HG03469 (cell line): Measurements from ENCODE around the gene CST3.
"Not testable (repeated sequence)": the region's sequence is repeated elsewhere in the genome, so short reads cannot be mapped to it uniquely, and the experiment has no call there.

Experiments used
- ATAC-seq: cut with Tn5 transposase; IDR thresholded peaks from one replicate; pipeline ENCODE4 v1.9.1; 2021; ENCODE audit warnings: mild to moderate bottlenecking, moderate library complexity, moderate number of reproducible peaks; ENCODE audit not compliant: unreplicated experiment

The CST3 gene

DNA sequence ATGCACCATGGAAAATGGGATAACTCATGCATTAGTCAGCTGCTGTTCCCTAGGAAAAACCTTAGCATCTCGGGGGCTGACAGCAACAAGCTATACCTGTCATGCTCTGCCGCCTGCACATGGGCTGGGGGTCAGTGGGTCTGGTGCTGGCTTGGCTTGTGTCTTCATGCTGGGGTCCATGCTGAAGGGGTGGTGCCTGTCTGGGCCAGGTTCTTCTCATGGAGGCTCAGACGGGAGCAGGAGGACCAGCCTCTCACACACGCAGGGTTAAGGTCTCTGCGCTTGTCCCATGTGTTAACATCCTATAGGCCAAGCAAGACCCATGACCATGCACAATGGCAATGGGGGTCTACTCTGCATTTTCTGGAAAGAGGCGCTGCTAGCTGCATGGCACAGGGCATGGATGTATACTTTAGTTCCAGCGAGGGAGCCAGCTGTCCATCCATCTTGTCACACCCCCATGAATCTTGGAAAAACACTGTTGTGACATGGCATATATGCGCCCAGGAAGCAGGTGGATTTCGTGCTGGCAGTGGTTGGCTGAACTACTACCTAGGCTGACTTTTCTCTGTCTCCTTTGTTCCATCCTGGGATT, 24.6 kb upstream of the CST3 start:
- ATAC-seq = no peak

DNA sequence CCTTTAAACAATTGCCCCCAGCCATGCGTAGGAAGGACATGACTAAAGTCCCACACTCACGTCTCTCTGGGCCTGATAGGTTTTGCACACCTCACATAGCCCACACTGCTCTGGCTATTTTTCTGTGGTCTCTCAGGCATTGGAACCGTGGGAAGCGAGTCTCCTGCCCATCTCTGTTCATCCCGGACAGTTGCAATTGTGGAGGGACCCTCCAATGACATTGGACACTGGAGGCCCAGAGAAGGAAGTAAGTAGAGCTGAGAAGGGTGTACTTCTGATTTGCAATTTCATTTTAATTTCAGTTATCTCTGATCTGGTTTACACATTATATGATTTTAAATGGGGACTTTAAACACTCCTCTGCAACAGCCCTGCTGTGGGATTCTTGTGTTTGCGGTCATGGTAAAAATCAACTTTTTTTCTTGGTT, 23.3 kb upstream of the CST3 start:
- ATAC-seq = no peak

DNA sequence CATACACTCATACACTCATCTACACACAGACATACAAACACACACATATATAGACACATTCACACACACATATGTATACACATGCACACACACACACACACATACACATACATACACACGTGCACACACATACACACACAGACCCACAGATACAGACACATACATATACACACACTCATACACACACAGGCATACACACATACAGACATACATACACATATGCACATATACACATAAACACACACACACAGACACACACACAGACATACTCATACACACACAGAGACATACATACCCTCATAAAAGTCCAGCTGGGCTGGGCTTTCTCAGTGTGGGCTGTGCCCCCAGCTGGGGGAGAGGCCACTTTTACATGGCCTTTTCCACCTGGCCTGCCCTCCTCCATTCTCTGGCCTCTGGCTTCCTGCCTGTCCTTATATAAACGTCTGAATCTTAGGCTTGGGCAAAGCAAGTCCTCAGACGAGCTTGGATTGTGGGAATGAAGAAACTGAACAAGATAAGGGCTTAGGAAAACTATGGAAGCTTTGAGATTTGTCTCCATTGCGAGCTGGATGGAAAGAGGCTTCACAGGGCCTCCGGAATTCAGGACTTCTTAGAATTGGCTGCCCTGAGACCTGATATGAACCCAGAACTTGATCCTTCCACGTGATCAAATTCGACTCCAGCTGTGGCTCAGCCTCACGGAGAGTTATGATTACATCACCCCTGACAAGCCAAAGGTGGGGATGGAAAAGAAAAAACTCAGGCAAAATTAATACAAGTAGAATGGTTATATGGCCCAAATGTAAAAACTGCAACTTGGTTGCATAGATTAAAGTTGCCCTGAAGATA, 22.5 kb upstream of the CST3 start:
- ATAC-seq = no peak

DNA sequence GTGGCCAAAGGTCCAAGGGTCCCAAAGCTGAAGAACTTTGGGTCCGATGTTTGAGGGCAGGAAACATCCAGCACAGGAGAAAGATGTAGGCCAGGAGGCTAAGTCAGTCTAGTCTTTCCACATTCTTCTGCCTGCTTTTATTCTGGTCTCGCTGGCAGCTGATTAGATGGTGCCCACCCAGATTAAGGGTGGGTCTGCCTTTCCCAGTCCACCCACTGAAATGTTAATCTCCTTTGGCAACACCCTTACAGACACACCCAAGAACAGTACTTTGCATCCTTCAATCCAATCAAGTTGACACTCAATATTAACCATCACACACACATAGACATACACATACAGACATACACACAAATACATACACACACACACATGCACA, 21.8 kb upstream of the CST3 start:
- not testable (repeated sequence) for ATAC-seq

DNA sequence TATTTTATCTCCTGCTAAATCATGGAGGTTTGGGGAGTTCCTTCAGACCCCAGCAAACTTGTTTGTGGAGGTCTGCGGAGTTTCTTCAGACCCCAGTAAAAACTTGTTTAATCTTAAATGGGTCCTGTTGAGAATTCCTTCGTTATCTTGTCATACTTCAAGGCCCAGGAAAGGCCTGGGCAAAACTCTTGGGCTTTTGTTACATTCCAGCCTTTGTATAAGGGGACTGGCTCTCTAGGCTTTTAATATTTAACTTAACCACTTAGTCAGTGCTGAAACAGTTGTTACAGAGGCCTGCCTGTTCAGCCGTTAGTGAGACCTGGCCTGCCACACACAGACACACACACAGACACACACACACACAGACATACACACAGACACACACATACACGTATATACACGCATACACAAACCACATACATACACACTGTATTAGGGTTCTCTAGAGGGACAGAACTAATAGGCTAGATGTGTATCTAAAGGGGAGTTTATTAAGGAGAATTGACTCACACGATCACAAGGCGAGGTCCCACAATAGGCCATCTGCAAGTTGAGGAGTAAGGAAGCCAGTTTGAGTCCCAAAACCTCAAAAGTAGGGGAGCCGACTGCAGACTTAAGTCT, 21.3 kb upstream of the CST3 start:
- ATAC-seq = no peak

DNA sequence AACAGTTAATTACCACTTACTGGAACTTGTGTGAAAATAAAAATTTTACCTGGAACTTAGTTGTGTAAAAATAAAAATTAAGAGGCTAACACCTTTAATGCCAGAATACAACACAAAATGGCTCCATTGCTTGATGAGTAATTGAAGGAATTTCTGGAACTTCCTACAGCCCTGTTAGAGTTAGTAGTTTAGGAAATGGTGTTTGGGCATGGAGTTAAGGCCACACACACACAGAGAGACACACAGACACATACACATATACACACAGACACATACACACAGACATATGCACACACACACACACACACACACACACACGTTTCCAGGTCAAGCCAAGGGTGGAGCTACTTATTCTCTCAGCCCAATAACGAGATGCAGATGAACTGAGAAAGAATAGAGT, 20.6 kb upstream of the CST3 start:
- ATAC-seq = no peak

DNA sequence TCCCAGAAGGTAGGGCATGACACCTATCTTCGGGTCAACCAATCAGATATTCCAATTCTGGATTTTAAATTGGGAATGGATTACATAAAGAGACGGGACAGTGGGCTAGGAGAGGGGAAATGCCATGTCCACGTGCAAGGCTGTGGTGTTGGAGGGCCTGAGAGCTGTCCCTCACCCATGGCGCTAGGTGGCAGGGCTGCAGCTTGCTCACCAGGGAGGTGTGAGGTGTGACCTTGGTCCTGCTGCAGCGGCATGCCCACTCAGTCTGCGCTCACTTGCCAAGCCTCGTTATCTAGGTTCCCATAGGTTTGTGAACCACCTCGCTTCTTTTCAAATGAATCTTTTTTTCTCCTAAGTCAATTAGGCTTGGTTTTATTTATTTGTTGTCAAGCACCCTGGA, 19.4 kb upstream of the CST3 start:
- no peak for ATAC-seq

DNA sequence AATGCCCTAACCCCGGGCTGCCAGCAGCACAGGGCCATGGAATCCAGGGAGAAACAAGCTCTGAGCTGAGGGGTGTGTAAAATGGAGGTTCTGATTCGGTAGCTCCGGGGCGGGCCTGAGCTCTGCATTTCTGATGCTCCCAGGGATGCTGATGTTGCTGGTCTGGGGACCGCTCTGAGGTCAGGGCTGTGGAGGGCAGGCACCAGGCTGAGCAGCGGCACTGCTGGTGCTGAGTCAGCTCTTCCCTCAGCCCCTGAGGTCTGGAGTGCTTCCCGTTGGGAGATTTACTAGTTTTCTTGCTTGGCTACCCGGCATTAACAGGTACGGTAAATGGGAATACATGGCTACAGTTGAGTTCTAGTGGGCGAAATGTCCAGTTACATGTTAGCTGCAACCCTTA, 18.6 kb upstream of the CST3 start:
- no peak for ATAC-seq

DNA sequence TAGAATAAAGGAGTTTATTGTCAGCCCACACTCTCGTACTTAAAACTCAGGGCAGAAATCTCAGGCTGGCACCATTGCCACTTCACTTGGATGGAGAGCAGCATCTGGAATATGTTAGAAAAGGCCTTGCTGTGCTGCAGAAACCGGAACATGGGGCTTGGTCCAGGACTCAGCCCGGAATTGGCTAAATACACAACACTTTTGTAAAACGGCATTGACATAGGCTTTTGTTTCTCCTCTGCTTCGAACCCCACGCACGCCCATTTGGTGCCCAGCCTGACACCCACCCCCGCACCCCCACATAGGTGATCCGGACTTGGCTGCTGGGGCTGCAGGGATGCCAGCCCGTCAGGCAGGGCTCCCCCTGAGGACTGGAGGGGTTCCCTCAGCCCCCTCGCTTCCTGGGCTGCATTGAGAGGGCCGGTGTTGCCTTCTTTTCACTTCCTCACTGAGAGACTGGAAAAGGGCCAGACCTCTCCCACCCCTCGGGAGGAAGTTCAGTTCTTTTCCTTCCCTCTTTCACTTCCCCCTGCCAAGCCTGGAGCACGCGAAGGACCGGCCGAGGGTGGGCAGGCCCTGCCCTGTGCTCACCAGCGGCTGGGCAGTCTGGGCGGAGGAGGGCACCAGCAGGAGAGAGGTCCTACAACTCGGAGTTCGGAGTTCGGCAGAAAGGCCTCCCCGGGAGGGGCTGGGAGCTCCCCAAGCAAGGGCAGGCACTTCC, 17.9 kb upstream of the CST3 start:
- ATAC-seq = no peak

DNA sequence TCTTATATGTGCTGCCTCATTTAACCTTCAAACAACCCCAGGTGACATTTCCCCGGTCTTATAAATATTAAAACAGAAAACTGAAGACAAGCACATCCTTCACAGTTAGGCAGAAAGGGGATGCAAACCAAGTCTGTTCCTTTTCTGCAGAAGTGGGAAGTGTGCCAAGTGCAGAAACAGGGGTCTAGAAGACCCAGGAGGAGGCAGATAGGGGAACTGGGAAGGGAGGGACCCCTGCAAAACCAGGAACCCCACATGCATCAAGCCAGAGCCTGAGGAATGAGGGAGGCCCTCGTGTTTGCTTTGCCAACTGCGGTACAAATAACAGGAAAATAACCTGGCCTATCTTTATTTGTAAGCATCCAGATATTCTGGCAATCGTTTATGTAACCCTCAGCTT, 17.0 kb upstream of the CST3 start:
- no peak for ATAC-seq

DNA sequence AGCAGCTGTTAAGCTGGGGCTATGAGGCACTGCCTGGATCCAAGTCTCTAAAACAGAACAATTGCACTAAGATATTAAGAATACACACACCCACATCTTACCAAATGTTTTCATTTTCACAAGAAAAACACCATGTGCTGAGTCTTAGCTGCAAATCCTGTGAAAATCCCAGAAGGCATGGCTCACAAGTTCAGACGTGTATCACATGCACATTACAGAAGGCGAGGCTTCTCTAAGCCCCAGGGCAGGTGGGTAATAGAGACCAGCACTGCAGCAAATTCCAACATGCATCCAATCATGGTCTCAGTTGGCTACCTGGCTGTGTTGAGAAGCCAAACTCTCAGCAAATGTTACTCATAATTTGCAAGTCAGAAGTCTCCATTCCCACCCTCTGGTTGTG, 16.2 kb upstream of the CST3 start:
- ATAC-seq = no peak

DNA sequence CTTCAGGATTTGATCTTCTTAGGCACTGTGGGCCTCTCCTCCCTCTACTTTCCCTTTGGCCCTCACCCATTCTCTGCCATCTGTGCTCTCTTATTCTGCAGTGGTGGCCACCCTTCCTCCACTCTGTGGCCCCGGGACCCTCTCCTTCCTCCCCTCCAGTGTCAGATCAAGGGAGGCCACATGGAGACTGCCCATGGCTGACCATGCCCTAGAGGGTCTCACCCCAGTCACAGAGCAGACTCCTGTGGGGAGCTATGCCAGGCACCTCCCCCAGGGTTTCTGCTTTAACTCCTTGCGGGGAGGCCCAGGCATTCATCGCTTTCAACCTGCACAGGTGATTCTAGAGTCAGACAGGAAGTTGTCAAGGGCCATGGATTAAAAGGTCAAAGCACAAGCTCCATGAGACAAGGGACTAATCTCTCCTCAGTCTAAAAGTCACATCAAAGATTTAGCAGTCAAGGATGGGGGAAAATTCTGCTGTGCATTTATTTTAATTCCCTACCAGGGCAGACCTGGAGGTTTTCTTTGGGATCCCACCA, 15.7 kb upstream of the CST3 start:
- no peak for ATAC-seq

DNA sequence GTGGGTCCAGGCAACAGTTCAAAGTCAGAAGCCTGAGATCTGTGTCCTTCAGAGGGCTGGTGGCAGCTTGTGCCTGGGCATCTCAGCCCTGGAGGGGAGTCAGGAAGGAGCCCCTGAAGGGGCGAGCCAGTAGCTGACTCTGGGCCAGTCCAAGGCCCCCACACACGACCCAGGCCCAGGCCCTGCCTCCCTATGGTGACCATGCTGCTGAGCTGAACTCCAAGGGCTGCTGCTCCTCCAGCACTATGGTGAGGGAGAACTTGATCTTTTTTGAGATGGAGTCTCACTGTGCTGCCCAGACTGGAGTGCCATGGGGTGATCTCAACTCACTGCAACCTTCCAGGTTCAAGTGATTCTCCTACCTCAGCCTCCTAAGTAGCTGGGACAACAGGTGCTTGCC, 15.2 kb upstream of the CST3 start:
- no peak for ATAC-seq

DNA sequence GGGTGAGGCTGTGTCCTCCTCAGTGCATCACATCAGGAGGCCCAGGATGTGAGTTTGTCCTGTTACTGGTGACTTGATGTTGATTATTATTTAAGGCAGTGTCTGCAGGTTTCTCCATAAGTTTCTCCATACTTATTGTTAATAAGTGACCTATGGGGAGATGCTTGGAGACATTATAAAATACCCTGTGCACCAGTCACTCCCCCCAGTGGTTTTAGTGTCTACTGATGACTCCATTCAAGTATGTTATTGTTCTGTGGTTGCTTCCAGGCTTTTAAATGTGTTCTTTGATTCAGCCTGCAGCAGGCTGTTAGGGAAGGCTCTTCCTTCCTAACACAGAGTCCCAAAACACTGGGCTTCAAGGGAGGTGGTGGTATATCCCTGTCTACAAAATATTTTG, 14.6 kb upstream of the CST3 start:
- no peak for ATAC-seq

DNA sequence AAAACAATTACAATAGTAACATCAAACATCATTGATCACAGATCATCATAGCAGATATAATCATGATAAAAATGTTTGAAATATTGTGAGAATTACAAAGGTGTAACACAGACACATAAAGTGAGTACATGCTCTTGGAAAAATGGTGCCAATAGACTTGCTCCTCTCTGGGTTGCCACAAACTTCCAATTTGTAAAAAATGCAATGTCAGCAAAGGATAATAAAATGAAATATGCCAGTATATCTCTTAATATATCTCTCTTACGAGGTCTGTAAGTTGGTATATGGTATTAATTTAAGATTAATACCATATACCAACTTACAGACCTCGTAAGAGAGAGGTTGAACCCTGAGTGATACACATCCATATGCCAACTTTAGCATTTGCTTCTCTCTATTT, 13.4 kb upstream of the CST3 start:
- ATAC-seq = no peak

DNA sequence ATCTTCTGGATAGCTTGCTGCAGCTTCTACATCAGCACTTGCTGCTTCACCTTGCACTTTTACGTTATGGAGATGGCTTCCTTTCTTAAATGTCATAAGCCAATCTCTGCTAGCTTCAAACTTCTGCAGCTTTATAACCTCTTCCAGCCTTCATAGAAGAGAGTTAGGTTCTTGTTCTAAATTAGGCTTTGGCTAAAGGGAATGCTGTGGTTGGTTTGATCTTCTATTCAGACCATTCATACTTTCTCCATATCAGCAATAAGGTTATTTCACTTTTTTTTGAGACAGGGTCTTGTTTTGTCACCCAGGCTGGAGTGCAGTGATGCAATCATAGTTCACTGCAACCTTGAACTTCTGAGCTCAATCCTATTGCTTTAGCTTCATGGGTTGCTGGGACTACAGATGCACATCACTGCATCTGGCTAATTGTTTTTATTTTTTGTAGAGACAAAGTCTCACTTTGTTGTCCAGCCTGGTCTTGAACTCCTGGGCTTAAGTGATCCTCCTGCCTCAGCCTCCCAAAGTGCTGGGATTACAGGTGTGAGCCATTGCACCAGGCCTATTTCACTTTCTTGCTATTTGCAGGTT, 12.2 kb upstream of the CST3 start:
- no peak for ATAC-seq

DNA sequence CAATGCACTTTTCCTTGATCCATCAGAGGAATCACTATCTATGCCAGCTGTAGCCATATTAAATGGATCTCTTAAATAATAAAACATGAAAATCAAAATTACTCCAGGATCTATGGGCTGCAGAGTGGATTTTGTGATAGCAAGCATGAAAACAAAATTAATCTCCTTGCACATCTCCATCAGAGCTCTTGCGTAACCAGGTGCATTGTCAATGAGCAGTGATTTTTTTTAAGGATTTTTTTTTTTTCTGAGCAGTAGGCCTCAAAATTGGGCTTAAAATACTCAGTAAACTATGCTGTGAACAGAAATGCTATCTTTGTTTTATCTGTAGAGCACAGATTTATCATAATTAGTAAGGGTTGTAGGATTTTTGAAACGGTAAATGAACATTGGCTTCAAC, 11.5 kb upstream of the CST3 start:
- no peak for ATAC-seq

DNA sequence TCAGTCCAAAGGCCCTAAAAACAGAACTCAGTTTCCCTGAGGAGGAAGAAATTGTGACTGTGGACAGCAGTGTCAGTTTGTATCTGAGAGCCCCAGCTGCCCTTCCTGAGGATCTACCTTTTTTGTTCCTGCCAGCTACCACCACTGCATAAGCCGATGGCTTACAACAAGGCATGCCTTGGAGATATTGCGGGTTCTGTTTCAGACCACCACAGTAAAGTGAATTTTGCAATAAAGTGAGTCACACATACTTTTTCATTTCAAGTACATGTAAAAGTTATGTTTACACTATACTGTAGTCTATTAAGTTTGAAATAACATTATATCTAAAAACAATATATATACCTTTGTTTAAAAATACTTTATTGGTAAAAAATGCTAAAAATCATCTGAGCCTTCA, 9.6 kb upstream of the CST3 start:
- no peak for ATAC-seq

DNA sequence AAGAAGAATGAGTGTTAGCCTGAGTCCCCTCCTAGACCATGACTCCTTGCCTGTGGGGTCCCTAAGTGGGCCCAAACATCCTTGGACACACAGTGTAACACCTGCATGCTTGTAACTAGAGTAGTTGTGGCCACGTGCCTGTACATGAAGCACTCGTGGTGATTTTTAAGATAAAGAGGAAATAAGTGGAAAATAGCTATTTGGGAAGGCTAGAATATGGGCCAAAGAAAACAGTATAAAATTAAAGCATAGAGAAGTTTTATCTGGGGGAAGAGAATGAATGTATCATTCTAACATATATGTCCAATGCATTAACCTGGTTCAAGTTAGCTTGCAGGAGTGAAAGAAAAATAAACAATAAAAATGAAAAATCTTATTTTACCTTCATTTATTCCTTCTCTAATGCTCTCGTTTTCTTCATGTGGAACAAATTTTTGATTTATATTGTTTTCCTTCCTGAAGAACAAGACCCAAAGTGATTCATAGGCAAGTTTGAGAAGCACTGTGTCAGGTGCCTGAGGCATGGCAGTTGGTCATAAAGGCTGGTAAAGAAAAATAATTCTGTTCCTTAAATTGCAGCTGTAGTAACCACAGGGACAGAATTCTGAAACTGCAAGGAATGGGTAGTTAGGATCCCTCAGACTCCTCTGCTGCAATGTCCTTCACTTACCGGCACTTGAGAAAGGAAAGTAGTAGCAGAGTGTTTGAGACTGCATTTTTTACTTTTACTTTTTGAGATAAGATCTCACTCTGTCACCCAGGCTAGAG, 8.5 kb upstream of the CST3 start:
- no peak for ATAC-seq

DNA sequence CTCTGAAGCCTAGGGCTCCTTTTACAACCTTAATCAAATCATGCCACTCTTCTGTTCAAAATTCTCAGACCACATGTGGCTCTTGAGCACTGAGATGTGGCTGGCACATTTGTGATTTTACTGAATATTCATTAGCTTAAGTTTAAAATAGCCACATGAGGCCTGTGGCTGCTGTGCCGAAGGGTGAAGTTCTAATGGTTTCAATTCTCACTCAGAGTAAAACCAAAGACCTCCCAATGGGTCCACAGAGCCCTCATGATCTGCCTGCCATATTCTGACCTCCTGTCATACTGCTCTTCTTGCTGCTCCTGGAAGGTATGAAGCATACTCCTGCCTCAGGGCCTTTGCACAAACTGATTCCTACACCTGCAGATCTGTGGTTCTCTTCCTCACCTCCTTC, 7.8 kb upstream of the CST3 start:
- ATAC-seq = no peak
